Lung (tissue), 12 donors: Measurements from ENCODE around the gene SNRPD3. TPM values are rescaled to one million over a fixed set of nuclear protein-coding genes. Genes with fewer than 3 reads are reported as not detected.
"Not testable (repeated sequence)": the region's sequence is repeated elsewhere in the genome, so short reads cannot be mapped to it uniquely, and the experiment has no call there.

ENCODE experiments used
- ATAC-seq: fragments of 200-7000 bp; cut with Tn5 transposase; one replicate; pipeline ENCODE4 v1.9.1; 2020; ENCODE audit warnings: moderate number of reproducible peaks; ENCODE audit not compliant: insufficient read depth, low FRiP score
- DNase-seq, 3 donors: peaks; one replicate each; pipeline ENCODE4 v3.0.0-alpha.2; 2013 to 2017
- H3K27ac ChIP-seq, 2 donors: one replicate each; pipeline ENCODE4 v1.5.1; 2013; ENCODE audit warnings: mild to moderate bottlenecking in 2 of 2, moderate library complexity in 2 of 2, control low read depth in 1 of 2, inconsistent platforms in 1 of 2, low read depth in 1 of 2, low read length in 1 of 2
- H3K27me3 ChIP-seq, 3 donors: one replicate each; pipeline ENCODE4 v1.5.1; 2013; ENCODE audit warnings: low read length in 2 of 3; ENCODE audit not compliant: control insufficient read depth in 3 of 3, insufficient read depth in 3 of 3
- H3K36me3 ChIP-seq, 4 donors: one replicate each; pipeline ENCODE4 v1.5.1; 2013; ENCODE audit warnings: low read length in 4 of 4, mild to moderate bottlenecking in 1 of 4, moderate library complexity in 1 of 4; ENCODE audit not compliant: control insufficient read depth in 4 of 4, insufficient read depth in 4 of 4
- H3K4me1 ChIP-seq, 5 donors: one replicate each; pipeline ENCODE4 v1.5.1; 2013; ENCODE audit warnings: low read length in 5 of 5, mild to moderate bottlenecking in 2 of 5, moderate library complexity in 1 of 5; ENCODE audit not compliant: control insufficient read depth in 5 of 5, insufficient read depth in 5 of 5
- H3K4me3 ChIP-seq: one replicate; pipeline ENCODE4 v1.5.1; 2013; ENCODE audit warnings: mild to moderate bottlenecking, control low read depth, moderate library complexity
- H3K9ac ChIP-seq, 2 donors: one replicate each; pipeline ENCODE4 v1.5.1; 2013; ENCODE audit warnings: low read length in 2 of 2, control low read depth in 1 of 2; ENCODE audit not compliant: insufficient read depth in 1 of 2
- H3K9me3 ChIP-seq, 4 donors: one replicate each; pipeline ENCODE4 v1.5.1; 2013; ENCODE audit warnings: low read length in 3 of 4, mild to moderate bottlenecking in 1 of 4, moderate library complexity in 1 of 4; ENCODE audit not compliant: control insufficient read depth in 4 of 4, insufficient read depth in 3 of 4
- WGBS, 2 donors: extraction: QIAGEN DNeasy Blood & Tissue Kit; methylation state at CpG; one replicate each; pipeline ENCODE4 v1.1.7; 2013; 5-methylcytosine and 5-hydroxymethylcytosine counted together
- polyA plus RNA-seq, 2 donors: library from polyadenylated mRNA; stranded (reverse); fragments of 200-250 nt; gene quantifications; one replicate each; pipeline ENCODE4 v1.2.1, GENCODE V29; 2013
- total RNA-seq, 2 donors: library from RNA; depleted of rRNA in 1 of 2; stranded (reverse); fragments of >200 nt in 1 of 2; gene quantifications; one replicate each; pipeline ENCODE4 v1.2.1, GENCODE V29; 2014 to 2021
- TF ChIP-seq, protein P1 (sequence below): IDR thresholded peaks from 2 replicates; pipeline ENCODE4 v1.5.1; 2012; ENCODE audit warnings: mild to moderate bottlenecking; ENCODE audit errors: control extremely low read depth, extremely low read depth
- donor health status: control.
- donor health status: control.
- donor health status: Bipolar disorder and iron deficiency.
- donor health status: healthy.
- donor health status: DM: yes; HTN: yes; CAD: no.

SNRPD3 gene
- total and polyA plus RNA-seq, 4 donors = 76.3 to 193 (median 111) TPM

- H3K27ac ChIP-seq = no peak overlapping the region
- 81 to 95% methylated on average over 4 of the region's 4 CpGs for WGBS, 2 donors
- no peak for DNase-seq
These were observed 40.1 kb downstream of the SNRPD3 start for GRCh38 chr22:24595863-24596262.

GRCh38 chr22:24597076-24597475, 41.3 kb downstream of the SNRPD3 start:
- H3K9me3 ChIP-seq, H3K27me3 ChIP-seq, H3K36me3 ChIP-seq, H3K4me3 ChIP-seq, DNase-seq, ATAC-seq, H3K9ac ChIP-seq, H3K27ac ChIP-seq: not testable (repeated sequence)
- 92% methylated on average over 9 of the region's 9 CpGs for WGBS, 2 donors
- H3K4me1 ChIP-seq = peaks cover 0 to 22% (median 13%) of the 10 kb centered on the region in 5 donors

More at GRCh38 chr22:24595863-24596262, 40.1 kb downstream of the SNRPD3 start:
- no peaks in the 10 kb centered on the region for H3K9me3 ChIP-seq
- peaks cover 0 to 26% (median 9%) of the 10 kb centered on the region in 5 donors for H3K4me1 ChIP-seq
- no peaks in the 10 kb centered on the region for H3K36me3 ChIP-seq
- no peak for ATAC-seq
- TF ChIP-seq, protein P1, sequence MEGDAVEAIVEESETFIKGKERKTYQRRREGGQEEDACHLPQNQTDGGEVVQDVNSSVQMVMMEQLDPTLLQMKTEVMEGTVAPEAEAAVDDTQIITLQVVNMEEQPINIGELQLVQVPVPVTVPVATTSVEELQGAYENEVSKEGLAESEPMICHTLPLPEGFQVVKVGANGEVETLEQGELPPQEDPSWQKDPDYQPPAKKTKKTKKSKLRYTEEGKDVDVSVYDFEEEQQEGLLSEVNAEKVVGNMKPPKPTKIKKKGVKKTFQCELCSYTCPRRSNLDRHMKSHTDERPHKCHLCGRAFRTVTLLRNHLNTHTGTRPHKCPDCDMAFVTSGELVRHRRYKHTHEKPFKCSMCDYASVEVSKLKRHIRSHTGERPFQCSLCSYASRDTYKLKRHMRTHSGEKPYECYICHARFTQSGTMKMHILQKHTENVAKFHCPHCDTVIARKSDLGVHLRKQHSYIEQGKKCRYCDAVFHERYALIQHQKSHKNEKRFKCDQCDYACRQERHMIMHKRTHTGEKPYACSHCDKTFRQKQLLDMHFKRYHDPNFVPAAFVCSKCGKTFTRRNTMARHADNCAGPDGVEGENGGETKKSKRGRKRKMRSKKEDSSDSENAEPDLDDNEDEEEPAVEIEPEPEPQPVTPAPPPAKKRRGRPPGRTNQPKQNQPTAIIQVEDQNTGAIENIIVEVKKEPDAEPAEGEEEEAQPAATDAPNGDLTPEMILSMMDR = no peak
- no peaks in the 10 kb centered on the region for H3K27me3 ChIP-seq
- H3K9ac ChIP-seq = no peak overlapping the region
- no peak overlapping the region for H3K4me3 ChIP-seq

DNA sequence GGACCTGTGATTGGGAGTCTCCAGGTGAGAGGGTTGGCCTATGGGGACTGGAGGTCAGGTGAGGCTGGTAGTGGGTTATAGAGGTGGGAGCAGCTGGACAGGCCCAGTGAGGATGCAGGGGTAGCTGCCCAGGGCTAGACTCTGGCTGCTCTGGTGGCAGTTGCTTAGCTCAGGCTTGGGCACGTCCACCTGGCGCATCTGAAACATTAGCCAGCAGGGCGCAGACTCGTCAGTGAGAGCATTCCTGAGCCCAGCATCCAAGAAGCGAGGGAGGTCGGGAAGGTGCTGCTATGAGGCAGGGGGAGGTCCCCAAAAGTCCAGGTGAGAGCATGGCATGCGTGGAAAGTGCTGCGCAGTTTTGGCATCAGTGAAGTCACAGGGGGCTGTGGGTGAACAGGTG, 43.7 kb downstream of the SNRPD3 start:
- no peak overlapping the region for H3K4me3 ChIP-seq
- no peaks in the 10 kb centered on the region for H3K9me3 ChIP-seq
- no peak for ATAC-seq
- TF ChIP-seq, protein P1 = no peak
- peaks cover 0 to 12% (median 10%) of the 10 kb centered on the region in 5 donors for H3K4me1 ChIP-seq
- H3K9ac ChIP-seq = no peak overlapping the region
- no peak overlapping the region for H3K27ac ChIP-seq
- no peaks in the 10 kb centered on the region for H3K27me3 ChIP-seq
- 88 to 91% methylated on average over 8 of the region's 8 CpGs for WGBS, 2 donors
- H3K36me3 ChIP-seq = no peaks in the 10 kb centered on the region
- DNase-seq = no peak

DNA sequence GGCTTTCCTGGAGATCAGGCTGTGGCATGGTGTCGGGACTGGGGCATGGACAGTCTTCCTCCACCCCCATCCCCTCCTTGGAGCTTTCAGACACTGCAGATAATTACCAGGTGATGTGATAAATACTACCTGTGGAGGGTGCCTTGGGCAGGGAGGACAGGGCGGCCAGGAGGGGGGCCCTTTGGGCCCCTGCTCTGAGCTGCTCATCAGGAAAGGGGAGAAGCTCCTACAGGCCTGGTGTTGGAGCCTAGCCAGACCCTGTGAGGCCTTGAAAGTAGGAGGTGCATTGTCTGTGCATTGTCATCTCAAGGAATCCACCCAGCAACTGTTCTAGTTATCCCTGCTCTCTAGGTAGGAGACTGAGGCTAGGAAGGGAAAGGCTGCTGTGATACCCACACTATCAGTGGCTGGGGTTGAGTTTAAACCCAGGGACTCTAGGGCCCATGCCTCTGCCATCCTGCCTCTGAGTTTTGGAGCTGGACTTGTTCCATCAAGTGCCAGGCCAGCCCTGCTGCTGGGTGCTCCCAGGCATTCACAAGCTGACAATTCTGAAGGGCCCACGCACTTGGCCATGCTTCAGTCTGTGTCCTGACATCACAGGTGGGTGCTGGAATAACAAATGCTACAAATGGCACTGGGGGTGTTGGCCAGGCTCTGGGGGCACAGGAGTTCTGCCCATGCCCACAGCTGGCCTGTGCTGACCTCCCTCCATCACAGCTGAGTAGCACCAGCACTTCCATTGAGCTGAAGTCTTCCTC, 44.3 kb downstream of the SNRPD3 start:
- 85 to 93% methylated on average over 3 of the region's 3 CpGs for WGBS, 2 donors
- ATAC-seq, H3K9ac ChIP-seq, H3K36me3 ChIP-seq, DNase-seq, H3K9me3 ChIP-seq, H3K4me3 ChIP-seq, H3K27ac ChIP-seq, H3K27me3 ChIP-seq: not testable (repeated sequence)
- H3K4me1 ChIP-seq = peaks cover 0 to 10% (median 4%) of the 10 kb centered on the region in 5 donors
